ENCODE data around the gene LSAMP.

The LSAMP gene

DNA sequence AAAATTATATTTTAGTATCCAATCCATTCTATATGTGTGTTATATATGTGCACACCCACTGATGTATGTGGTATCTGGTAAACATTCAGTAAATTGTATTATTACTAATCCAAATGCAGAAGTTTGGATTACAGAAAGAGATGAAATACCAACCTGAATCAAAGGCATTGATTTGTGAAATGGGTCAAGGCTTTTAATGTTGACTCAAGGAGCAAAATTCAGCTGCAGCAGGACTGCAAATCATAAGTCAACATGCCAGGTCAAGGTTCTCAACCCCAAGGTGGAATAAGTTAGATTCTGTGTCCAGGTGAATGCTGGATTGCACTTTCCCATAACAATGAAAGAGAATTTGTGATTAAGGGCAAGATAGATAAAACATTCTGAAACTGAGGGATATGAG lies 631.3 kb downstream of the LSAMP start:
- no peak overlapping the region for H3K4me3 ChIP-seq (ENCODE audit: severe bottlenecking)
- DNase-seq (ENCODE audit: low spot score) (no peak), ATAC-seq (ENCODE audit: low read depth) (no peak)
- no peaks in the 10 kb centered on the region for H3K36me3 ChIP-seq (ENCODE audit: low read depth)
- no peaks in the 10 kb centered on the region for H3K27me3 ChIP-seq (ENCODE audit: insufficient read depth, poor library complexity, severe bottlenecking)
- H3K27ac ChIP-seq (ENCODE audit: poor library complexity, severe bottlenecking), result no peak overlapping the region
- H3K9me3 ChIP-seq (ENCODE audit: severe bottlenecking), result no peaks in the 10 kb centered on the region
- no peak for TF ChIP-seq CTCF (IDR thresholded peaks at IDR 0.05; ENCODE audit: poor library complexity, severe bottlenecking)
- H3K4me1 ChIP-seq (ENCODE audit: insufficient read depth, poor library complexity, severe bottlenecking), result no peaks in the 10 kb centered on the region

GRCh38 chr3:115808816-115809215 lies 636.5 kb downstream of the LSAMP start:
- H3K4me3 ChIP-seq (ENCODE audit: severe bottlenecking), result no peak overlapping the region
- H3K9me3 ChIP-seq (ENCODE audit: severe bottlenecking), result no peaks in the 10 kb centered on the region
- no peak for ATAC-seq (ENCODE audit: low read depth)
- DNase-seq (ENCODE audit: low spot score), result no peak
- H3K27me3 ChIP-seq (ENCODE audit: insufficient read depth, poor library complexity, severe bottlenecking), result no peaks in the 10 kb centered on the region
- no peaks in the 10 kb centered on the region for H3K36me3 ChIP-seq (ENCODE audit: low read depth)
- H3K27ac ChIP-seq (ENCODE audit: poor library complexity, severe bottlenecking), result no peak overlapping the region
- peaks cover 17% of the 10 kb centered on the region for H3K4me1 ChIP-seq (ENCODE audit: insufficient read depth, poor library complexity, severe bottlenecking)
- TF ChIP-seq CTCF (IDR thresholded peaks at IDR 0.05; ENCODE audit: poor library complexity, severe bottlenecking), result no peak

GRCh38 chr3:115808244-115808643 lies 637.0 kb downstream of the LSAMP start:
- Histone ChIP-seq H3K4me3 (ENCODE audit: severe bottlenecking) (no peak overlapping the region), H3K36me3 (ENCODE audit: low read depth) (no peaks in the 10 kb centered on the region), H3K4me1 (ENCODE audit: insufficient read depth, poor library complexity, severe bottlenecking) (peaks cover 23% of the 10 kb centered on the region), H3K27me3 (ENCODE audit: insufficient read depth, poor library complexity, severe bottlenecking) (no peaks in the 10 kb centered on the region), H3K27ac (ENCODE audit: poor library complexity, severe bottlenecking) (no peak overlapping the region), H3K9me3 (ENCODE audit: severe bottlenecking) (no peaks in the 10 kb centered on the region)
- ATAC-seq (ENCODE audit: low read depth) (no peak), DNase-seq (ENCODE audit: low spot score) (no peak)
- TF ChIP-seq CTCF (IDR thresholded peaks at IDR 0.05; ENCODE audit: poor library complexity, severe bottlenecking), result no peak

GRCh38 chr3:115806501-115806900 lies 638.8 kb downstream of the LSAMP start:
- Histone ChIP-seq H3K27ac (ENCODE audit: poor library complexity, severe bottlenecking) (no peak overlapping the region), H3K36me3 (ENCODE audit: low read depth) (no peaks in the 10 kb centered on the region), H3K4me1 (ENCODE audit: insufficient read depth, poor library complexity, severe bottlenecking) (peaks cover 24% of the 10 kb centered on the region), H3K27me3 (ENCODE audit: insufficient read depth, poor library complexity, severe bottlenecking) (no peaks in the 10 kb centered on the region), H3K4me3 (ENCODE audit: severe bottlenecking) (no peak overlapping the region), H3K9me3 (ENCODE audit: severe bottlenecking) (no peaks in the 10 kb centered on the region)
- DNase-seq (ENCODE audit: low spot score) (no peak), ATAC-seq (ENCODE audit: low read depth) (no peak)
- no peak for TF ChIP-seq CTCF (IDR thresholded peaks at IDR 0.05; ENCODE audit: poor library complexity, severe bottlenecking)

GRCh38 chr3:115805520-115805919 lies 639.8 kb downstream of the LSAMP start:
- ATAC-seq (ENCODE audit: low read depth) (no peak), DNase-seq (ENCODE audit: low spot score) (no peak)
- H3K4me3 ChIP-seq (ENCODE audit: severe bottlenecking), result no peak overlapping the region
- H3K27ac ChIP-seq (ENCODE audit: poor library complexity, severe bottlenecking), result peak overlapping the region; percentile 95
- no peaks in the 10 kb centered on the region for H3K27me3 ChIP-seq (ENCODE audit: insufficient read depth, poor library complexity, severe bottlenecking)
- no peaks in the 10 kb centered on the region for H3K36me3 ChIP-seq (ENCODE audit: low read depth)
- H3K4me1 ChIP-seq (ENCODE audit: insufficient read depth, poor library complexity, severe bottlenecking), result peaks cover 28% of the 10 kb centered on the region
- no peaks in the 10 kb centered on the region for H3K9me3 ChIP-seq (ENCODE audit: severe bottlenecking)
- no peak for TF ChIP-seq CTCF (IDR thresholded peaks at IDR 0.05; ENCODE audit: poor library complexity, severe bottlenecking)

Measured in RWPE2 (cell line).